Measurements from ENCODE around the gene SNX19. TPM values are rescaled to one million over a fixed set of nuclear protein-coding genes. Genes with fewer than 3 reads are reported as not detected.

The SNX19 gene
- total RNA-seq, 1 donor from 2014 or later = 32.8 TPM

DNA sequence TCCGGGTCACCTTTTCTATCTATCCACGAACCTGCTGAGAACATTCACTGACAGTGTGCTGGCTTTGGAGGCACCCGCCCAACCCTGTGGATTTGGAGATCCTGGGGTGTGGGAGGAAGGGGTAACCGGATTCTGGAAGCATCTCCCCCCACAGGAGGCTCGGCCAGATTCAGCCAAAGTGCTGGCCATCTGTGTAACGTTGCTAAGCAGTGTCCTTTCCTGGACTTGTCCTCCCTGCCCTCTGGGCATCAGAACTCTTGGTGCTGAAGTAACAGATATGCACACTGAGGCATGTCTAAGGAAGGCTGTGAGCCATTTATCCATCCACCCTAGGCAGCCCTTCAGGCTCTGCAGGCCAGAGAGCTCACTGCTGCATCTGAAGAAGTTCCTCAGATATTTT lies 85.7 kb downstream of the SNX19 start:
- Histone ChIP-seq H3F3A (ENCODE audit: low read depth) (no peaks in the 10 kb centered on the region), H3K27me3 (no peaks in the 10 kb centered on the region), H3K4me3 (no peak overlapping the region), H3K4me2 (no peak overlapping the region), H2AFZ (replicated peaks) (no peak overlapping the region), H3K36me3 (no peaks in the 10 kb centered on the region), H3K27ac (no peak overlapping the region), H3K4me1 (peaks cover under 1% of the 10 kb centered on the region), H3K9me3 (ENCODE audit: low read depth) (no peaks in the 10 kb centered on the region), H3K79me2 (ENCODE audit: low read depth) (no peaks in the 10 kb centered on the region), H3K9ac (no peak overlapping the region), H4K20me1 (ENCODE audit: low read depth) (no peaks in the 10 kb centered on the region)
- H3K9me3 Mint-ChIP-seq = no peaks in the 10 kb centered on the region
- no peak overlapping the region for H3K4me3 Mint-ChIP-seq
- H3K27me3 Mint-ChIP-seq (ENCODE audit: insufficient read depth, low read depth) = peaks cover 6% of the 10 kb centered on the region
- no peaks in the 10 kb centered on the region for H3K36me3 Mint-ChIP-seq
- H3K27ac Mint-ChIP-seq = no peak overlapping the region
- no peak for DNase-seq (ENCODE audit: low spot score)
- H3K4me1 Mint-ChIP-seq = peaks cover 41% of the 10 kb centered on the region
- TF ChIP-seq EZH2phosphoT487 (IDR thresholded peaks at IDR 0.05) (no peak), EZH2 (IDR thresholded peaks at IDR 0.05) (no peak)
- TF ChIP-seq, protein P1, sequence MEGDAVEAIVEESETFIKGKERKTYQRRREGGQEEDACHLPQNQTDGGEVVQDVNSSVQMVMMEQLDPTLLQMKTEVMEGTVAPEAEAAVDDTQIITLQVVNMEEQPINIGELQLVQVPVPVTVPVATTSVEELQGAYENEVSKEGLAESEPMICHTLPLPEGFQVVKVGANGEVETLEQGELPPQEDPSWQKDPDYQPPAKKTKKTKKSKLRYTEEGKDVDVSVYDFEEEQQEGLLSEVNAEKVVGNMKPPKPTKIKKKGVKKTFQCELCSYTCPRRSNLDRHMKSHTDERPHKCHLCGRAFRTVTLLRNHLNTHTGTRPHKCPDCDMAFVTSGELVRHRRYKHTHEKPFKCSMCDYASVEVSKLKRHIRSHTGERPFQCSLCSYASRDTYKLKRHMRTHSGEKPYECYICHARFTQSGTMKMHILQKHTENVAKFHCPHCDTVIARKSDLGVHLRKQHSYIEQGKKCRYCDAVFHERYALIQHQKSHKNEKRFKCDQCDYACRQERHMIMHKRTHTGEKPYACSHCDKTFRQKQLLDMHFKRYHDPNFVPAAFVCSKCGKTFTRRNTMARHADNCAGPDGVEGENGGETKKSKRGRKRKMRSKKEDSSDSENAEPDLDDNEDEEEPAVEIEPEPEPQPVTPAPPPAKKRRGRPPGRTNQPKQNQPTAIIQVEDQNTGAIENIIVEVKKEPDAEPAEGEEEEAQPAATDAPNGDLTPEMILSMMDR (IDR thresholded peaks at IDR 0.05) = no peak

DNA sequence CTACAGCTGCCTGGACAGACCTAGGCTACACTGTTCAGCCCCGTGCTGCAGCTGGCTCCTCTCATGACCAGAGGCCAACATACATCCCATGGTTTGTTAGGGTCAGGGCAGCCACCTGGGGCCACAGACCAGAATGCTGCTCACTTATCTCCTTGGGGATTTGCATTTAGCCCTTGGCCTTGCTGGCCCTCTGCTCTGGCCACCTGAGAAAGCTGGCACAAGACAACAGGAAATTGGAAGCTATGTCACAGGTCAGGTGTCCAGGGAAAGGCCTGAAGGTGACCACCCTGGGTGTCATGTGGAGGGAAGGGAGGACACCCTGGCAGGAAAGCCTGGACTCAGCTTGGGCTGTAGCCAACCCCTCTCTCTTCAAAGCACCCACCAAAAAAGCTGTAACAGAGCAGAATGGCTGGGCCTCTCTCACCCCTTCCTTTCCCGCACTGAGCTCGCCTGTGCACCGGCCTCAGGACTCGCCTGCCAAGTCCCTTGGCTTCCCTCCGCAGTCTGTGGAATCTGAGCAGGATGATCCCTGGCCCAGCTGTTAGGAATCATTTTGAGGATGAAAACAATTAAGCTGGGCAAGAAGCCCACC lies 86.3 kb downstream of the SNX19 start:
- Histone ChIP-seq H3F3A (ENCODE audit: low read depth) (no peaks in the 10 kb centered on the region), H3K4me2 (no peak overlapping the region), H3K9ac (no peak overlapping the region), H3K4me3 (no peak overlapping the region), H3K27me3 (no peaks in the 10 kb centered on the region), H3K79me2 (ENCODE audit: low read depth) (no peaks in the 10 kb centered on the region), H3K36me3 (no peaks in the 10 kb centered on the region), H3K4me1 (peaks cover 6% of the 10 kb centered on the region), H3K9me3 (ENCODE audit: low read depth) (no peaks in the 10 kb centered on the region), H4K20me1 (ENCODE audit: low read depth) (no peaks in the 10 kb centered on the region), H3K27ac (no peak overlapping the region), H2AFZ (replicated peaks) (no peak overlapping the region)
- TF ChIP-seq EZH2phosphoT487 (IDR thresholded peaks at IDR 0.05) = no peak
- TF ChIP-seq, protein P1 (IDR thresholded peaks at IDR 0.05) = no peak
- H3K36me3 Mint-ChIP-seq = no peaks in the 10 kb centered on the region
- H3K27ac Mint-ChIP-seq = no peak overlapping the region
- no peak for DNase-seq (ENCODE audit: low spot score)
- H3K4me3 Mint-ChIP-seq = no peak overlapping the region
- H3K27me3 Mint-ChIP-seq (ENCODE audit: insufficient read depth, low read depth) = peaks cover 6% of the 10 kb centered on the region
- peaks cover 46% of the 10 kb centered on the region for H3K4me1 Mint-ChIP-seq
- no peaks in the 10 kb centered on the region for H3K9me3 Mint-ChIP-seq

DNA sequence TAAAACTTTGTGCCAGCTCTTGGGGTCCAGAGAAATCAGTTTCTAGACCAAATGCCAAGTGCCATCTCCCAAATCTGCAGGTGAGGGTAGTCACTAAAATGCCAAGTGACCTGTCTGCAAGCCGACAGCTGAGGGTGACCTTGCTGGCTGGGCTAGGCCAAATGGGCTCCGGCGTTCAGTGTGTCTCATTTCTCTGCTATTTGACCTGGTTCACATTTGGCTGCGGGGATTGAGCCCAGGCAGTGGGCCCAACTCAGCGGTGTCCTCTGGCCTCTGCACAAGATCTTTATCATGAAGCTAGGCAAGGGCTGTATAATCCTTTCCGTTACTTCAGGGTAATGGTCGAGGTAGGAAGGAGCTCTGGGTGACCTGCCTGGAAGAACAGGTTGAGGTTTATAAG lies 87.5 kb downstream of the SNX19 start:
- Histone ChIP-seq H3K27ac (no peak overlapping the region), H3K27me3 (no peaks in the 10 kb centered on the region), H3K9ac (no peak overlapping the region), H3K4me2 (no peak overlapping the region), H3K9me3 (ENCODE audit: low read depth) (no peaks in the 10 kb centered on the region), H3K79me2 (ENCODE audit: low read depth) (no peaks in the 10 kb centered on the region), H3K36me3 (no peaks in the 10 kb centered on the region), H4K20me1 (ENCODE audit: low read depth) (no peaks in the 10 kb centered on the region), H3K4me3 (no peak overlapping the region), H3F3A (ENCODE audit: low read depth) (no peaks in the 10 kb centered on the region), H3K4me1 (peaks cover 13% of the 10 kb centered on the region), H2AFZ (replicated peaks) (no peak overlapping the region)
- Mint-ChIP-seq H3K27me3 (ENCODE audit: insufficient read depth, low read depth) (peaks cover 6% of the 10 kb centered on the region), H3K27ac (no peak overlapping the region), H3K4me3 (no peak overlapping the region), H3K9me3 (no peaks in the 10 kb centered on the region), H3K4me1 (peaks cover 50% of the 10 kb centered on the region), H3K36me3 (no peaks in the 10 kb centered on the region)
- TF ChIP-seq EZH2phosphoT487 (IDR thresholded peaks at IDR 0.05) (no peak), EZH2 (IDR thresholded peaks at IDR 0.05) (no peak)
- TF ChIP-seq, protein P1 (IDR thresholded peaks at IDR 0.05) = no peak
- no peak for DNase-seq (ENCODE audit: low spot score)

Measured in neural progenitor cell (in vitro differentiated cells).